AG08395 (cell line): ENCODE measurements around the gene SP2.

ENCODE experiments used
- DNase-seq: peaks from one replicate; pipeline ENCODE4 v3.0.0; 2012; ENCODE audit warnings: mixed read lengths, low spot score

The SP2 gene

GRCh38 chr17:47949197-47949759 is 53.2 kb downstream of the SP2 start:
- peak; percentile 86 for DNase-seq

- no peak for DNase-seq
Observed at GRCh38 chr17:47949946-47950345, 53.9 kb downstream of the SP2 start.

- DNase-seq: no peak
Observed at GRCh38 chr17:47950448-47950847, 54.4 kb downstream of the SP2 start.

GRCh38 chr17:47952171-47953021 is 56.4 kb downstream of the SP2 start:
- DNase-seq: no peak

- DNase-seq: no peak
Observed at GRCh38 chr17:47953909-47954308, 57.9 kb downstream of the SP2 start.

GRCh38 chr17:47955497-47956461 is 59.7 kb downstream of the SP2 start:
- DNase-seq: no peak

GRCh38 chr17:47956791-47957590 is 61.0 kb downstream of the SP2 start:
- DNase-seq: no peak

GRCh38 chr17:47957591-47958490 is 61.8 kb downstream of the SP2 start, which contains the start of gene PRR15L:
PRR15L (minus strand) TSS chr17:47957883; CDS start chr17:47953234, 4,649 bp downstream.
- DNase-seq: no peak

- DNase-seq: no peak
Observed at GRCh38 chr17:47959825-47960655, 64.0 kb downstream of the SP2 start.

GRCh38 chr17:47961406-47961805 is 65.4 kb downstream of the SP2 start:
- DNase-seq: no peak

GRCh38 chr17:47962901-47963300 is 66.9 kb downstream of the SP2 start:
- no peak for DNase-seq

GRCh38 chr17:47964856-47965255 is 68.8 kb downstream of the SP2 start:
- DNase-seq: no peak

- DNase-seq: no peak
Observed at GRCh38 chr17:47966079-47966519, 70.1 kb downstream of the SP2 start.

- DNase-seq: peak; percentile 77
Observed at GRCh38 chr17:47967607-47968252, 71.7 kb downstream of the SP2 start.

- DNase-seq: no peak
Observed at GRCh38 chr17:47968836-47969235, 72.8 kb downstream of the SP2 start.

- no peak for DNase-seq
Observed at GRCh38 chr17:47969930-47970724, 74.1 kb downstream of the SP2 start.

GRCh38 chr17:47970725-47971499 is 74.9 kb downstream of the SP2 start, which contains the start of gene CDK5RAP3:
CDK5RAP3 (plus strand) TSS chr17:47971113; CDS start chr17:47971147, 34 bp downstream.
- DNase-seq: peak; percentile 99
